GM18867 (cell line): ENCODE data around the gene KIF1B.

Source experiments
- ATAC-seq: cut with Tn5 transposase; IDR thresholded peaks from one replicate; pipeline ENCODE4 v1.9.1; 2021; ENCODE audit warnings: mild to moderate bottlenecking, moderate library complexity; ENCODE audit not compliant: unreplicated experiment

The KIF1B gene

DNA sequence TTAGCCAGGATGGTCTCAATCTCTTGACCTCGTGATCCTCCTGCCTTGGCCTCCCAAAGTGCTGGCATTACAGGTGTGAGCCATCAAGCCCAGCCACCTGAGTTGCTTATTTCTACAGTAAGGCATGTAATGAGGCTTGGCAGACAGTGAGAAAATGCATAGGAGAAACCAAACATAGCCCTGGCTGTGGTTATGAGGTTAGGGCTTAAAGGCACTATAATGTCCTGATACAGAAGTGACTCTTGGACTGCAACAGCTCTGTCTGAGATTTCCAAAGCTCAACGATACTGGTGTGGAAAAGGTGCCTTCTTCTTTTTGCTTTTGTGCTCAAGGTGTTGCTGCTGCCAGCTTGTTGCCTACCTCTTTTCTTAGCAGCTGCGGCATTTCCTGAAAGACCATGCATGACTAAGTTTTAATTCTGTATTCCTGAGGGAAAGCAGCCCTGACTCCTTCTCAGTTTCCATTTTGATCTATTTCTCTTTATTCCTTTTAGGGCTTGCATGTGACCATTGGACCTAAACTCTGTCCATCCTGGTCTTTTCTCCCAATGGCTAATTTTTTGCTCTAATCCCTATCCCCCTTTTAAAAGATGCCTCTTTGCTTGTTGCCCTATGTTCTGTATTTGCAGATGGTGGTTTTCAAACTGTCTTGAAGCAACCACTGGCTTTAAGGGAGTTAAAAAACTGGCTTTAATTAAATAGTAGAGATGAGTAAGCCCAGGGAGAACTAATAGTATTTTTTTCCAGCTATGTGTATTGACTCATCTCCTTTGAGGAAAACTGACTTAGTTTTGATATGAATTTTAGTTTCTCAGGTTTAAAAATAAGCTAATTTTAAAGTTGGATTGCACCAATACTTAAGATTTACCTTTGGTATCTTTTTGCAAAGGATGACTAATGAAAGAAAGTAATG, 70.3 kb downstream of the KIF1B start:
- ATAC-seq, result no peak

DNA sequence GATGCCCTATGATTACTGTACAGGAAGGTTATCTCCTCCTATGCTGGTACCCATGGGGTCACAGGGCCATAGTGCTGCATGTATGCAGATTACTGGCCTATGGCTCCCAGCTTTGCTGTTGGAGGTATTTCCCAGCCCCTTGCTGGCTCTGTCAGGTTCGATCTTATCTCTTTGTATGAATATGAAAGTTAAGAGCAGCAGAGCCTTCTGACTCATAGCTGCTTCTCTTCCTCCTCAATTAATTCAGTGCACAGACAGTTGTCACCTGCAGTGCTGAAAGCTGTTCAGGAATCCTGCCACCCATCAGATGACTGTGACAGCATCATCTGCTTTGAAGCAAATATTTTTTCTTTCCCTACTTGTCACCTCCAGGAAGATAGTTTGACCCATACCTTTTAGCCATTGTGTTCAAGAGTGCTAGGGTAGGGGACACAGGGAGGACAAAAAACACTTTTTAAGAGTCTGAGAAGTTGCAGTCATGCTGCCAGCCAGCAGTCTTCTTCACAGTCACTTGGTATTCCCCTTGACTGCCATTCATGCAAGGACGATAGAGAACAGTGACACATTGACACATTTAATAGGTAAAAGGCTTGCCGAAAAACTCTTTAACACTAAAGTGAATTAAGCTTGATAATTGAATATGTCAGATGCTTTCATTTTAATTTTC, 73.1 kb downstream of the KIF1B start:
- ATAC-seq, result no peak

DNA sequence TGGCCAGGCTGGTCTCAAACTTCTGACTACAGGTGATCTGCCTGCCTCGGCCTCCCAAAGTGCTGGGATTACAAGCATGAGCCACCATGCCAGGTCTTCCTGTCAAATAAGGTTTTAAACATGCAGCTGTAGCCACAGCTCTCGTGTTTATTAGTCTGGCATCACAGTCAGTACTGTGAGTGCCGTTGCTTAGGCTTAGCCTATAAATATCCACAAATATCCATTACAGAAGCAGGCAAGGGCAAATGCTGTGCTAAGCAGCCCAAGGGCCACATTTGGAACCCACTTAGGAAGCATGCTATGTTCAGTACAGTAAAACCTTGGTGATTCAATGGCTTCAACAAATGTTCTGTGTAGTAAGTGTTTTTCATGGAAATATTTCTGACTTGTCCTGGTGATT, 75.9 kb downstream of the KIF1B start:
- no peak for ATAC-seq

DNA sequence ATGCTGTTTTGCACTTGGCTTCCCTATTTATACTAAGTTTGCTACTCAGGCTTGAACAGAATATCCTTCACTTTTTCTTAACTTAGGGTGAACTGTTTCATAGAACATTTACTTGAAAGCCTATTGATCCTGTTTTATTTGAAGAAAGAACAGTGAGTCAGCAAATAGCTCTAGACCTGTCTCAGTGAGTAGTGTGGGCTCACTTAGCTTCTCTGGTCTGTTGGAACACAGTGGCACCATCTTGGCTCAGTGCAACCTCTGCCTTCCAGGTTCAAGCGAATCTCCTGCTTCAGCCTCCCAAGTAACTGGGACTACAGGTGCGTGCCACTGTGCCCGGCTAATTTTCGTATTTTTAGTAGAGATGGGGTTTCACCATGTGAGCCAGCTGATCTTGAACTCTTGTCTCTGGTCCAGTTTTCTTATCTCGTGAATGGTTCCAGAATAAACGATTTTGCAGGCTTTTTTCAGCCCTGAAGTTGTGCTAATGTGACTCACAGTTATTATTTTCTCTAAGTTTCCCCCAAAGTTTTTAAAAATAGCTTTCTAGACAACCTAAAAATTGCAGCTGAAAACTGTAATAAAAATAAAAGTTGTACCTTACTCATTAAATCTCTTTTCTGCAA, 76.8 kb downstream of the KIF1B start:
- no peak for ATAC-seq

- no peak for ATAC-seq
Measured at GRCh38 chr1:10288029-10288615, 77.8 kb downstream of the KIF1B start.

- ATAC-seq, result no peak
Measured at GRCh38 chr1:10291705-10292104, 81.3 kb downstream of the KIF1B start.

GRCh38 chr1:10292188-10292587, 81.8 kb downstream of the KIF1B start:
- ATAC-seq, result no peak

DNA sequence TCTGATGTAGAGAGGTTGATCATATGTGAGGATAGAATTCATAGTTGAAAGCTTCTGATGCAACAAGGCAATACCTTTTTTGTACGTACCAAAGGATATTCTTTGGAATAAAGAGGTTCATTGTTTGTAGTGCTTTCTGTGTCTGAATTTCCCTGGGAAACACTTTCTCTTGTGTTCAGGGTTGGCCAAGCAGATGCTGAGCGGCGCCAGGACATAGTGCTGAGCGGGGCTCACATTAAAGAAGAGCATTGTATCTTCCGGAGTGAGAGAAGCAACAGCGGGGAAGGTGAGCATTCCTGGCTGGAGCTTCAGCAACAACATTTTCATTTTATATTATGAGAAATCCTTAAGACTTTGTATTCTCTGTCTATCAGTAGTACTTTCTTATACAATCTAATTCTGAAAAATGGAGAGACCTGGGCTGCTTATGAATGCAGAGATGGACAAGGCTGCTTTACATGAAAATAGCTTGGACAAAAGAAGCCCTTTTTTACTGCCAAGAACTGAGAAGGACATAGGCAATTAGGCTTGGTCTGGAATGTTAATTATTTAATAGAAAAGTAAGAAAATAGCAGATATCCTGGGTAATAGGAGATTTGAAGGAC, 85.2 kb downstream of the KIF1B start:
- no peak for ATAC-seq

GRCh38 chr1:10299151-10299550, 88.8 kb downstream of the KIF1B start:
- no peak for ATAC-seq

DNA sequence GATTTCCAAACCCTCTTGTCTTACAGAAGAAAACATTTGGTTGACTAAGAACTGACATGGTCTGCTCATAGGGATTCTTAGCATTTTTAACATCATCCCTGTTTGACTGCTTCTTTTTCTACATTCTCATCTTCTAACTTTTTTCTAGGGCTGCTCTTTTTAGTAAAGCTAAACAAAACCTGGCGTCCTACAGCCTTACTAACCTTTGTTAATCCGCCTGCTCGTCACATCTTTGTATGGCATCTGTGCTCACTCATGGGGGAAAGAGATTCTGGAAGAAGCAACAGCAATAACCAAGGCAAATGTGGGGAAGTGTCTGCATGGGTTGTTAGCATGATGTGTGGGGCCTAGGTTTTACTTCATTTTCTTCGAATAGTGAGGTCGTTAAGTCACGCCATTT, 92.0 kb downstream of the KIF1B start:
- no peak for ATAC-seq

- no peak for ATAC-seq
Measured at GRCh38 chr1:10304295-10304694, 93.9 kb downstream of the KIF1B start.

DNA sequence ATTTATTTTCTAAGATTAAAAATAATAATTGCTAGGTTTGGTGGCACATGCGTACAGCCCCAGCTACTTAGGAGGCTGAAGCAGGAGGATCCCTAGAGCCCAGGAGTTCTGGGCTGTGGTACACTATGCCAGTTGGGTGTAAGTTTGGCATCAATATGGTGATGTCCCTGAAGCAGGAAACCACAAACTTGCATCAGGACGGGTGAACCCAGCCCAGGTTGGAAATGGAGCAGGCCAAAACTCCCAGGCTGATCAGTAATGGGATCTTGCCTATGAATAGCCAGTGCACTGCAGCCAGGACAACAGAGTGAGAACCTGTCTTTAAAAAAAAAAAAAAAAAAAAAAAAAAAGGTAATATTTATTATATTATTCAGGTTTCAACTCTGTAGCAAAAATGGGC, 96.1 kb downstream of the KIF1B start:
- ATAC-seq, result no peak

DNA sequence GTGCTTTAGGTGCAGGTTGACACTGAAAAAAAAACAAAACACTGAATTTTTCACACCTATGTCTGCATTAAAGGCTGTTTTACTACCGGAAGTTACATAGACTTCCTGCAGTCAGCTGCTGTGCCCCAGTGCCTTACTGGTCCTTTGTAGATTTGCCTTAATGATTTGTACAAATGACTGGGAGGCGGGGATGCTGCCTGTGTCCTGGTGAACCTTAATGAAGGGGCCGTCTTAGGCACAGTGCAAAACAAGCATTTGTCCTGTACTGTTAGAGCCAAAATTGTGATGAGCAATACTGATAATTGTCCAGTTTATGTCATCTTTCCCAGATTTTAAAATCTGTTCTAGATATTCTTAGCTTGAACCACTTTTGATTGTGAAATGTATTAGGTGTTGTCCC, 97.6 kb downstream of the KIF1B start:
- ATAC-seq, result no peak

DNA sequence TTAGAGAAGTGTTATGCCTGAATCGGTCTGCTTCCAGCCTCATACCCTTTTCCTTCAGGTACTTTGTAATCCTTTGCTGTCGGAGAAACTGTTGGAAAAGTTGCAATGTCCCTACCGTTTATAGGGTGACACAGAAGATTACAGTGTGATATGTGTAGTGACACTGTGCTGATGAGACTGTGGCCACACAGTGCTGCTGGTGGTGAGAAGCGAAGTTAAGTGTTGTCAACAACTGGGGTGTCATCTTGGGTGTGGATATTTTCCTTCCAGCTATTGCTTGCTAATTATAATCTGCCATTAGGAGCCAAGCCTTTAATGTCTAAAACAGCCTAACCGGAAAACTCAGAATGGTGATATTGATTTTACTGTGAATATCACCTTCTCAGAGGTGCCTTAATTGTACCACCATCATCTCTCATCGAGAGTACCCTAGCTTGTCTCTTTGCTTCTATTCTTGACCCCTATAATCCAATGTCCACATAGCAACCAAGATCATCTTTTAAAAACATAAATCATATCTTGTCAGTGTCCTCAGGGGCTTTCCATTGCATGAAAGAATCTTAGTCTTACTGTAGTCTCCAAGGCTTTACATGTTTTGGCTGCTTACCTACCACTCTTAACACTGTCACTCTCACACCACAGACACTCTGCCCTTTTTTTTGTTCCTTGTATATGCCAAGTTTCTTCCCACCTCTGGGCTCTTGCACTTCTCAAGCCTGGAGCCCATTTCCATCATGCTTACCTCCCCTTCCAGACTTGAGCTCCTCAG, 99.1 kb downstream of the KIF1B start:
- no peak for ATAC-seq

DNA sequence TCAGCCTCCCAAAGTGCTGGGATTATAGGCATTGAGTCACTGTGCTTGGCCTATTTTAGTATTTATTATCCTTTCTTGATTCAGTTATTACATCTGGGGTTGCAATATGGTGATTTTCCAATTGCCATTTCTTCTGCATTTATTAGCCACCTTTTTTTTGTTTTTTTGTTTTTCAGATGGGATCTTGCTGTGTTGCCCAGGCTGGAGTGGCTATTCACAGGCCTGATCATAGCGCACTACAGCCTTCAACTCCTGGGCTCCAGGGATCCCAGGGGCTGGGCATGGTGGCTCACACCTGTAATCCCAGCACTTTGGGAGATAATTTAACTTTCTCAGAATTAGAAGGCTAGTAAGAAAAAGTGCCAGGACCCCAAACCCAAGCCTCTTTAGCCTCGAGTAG, 106.4 kb downstream of the KIF1B start:
- ATAC-seq, result no peak

- no peak for ATAC-seq
Measured at GRCh38 chr1:10319750-10320149, 109.4 kb downstream of the KIF1B start.

- ATAC-seq, result no peak
Measured at GRCh38 chr1:10320336-10320735, 110.0 kb downstream of the KIF1B start.

GRCh38 chr1:10322821-10323220, 112.5 kb downstream of the KIF1B start:
- ATAC-seq, result no peak

GRCh38 chr1:10324627-10325026, 114.3 kb downstream of the KIF1B start:
- no peak for ATAC-seq

DNA sequence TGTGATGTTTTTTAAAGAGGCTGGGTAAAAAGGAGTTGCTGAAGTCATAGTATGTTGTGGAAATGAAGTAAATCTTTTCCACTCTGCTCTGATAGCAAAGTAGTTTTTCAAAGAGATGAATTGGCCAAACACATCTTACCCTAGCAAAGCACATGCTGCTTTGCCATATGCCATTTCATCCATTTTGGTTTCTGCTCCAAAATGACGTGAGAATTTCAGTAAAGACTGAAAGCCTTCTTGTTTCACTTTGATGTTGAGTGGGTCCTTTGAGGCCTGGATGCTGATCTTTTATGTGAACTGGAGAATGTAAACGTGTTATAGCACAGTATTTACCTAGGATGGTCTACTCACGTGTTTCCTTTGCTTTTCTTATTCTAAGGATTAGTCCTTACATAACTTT, 115.2 kb downstream of the KIF1B start:
- ATAC-seq, result no peak
